Retinal pigment epithelial cell (primary cell): ENCODE data around the gene VCAN.

Experiments
- DNase-seq: peaks from one replicate; pipeline ENCODE4 v3.0.0-alpha.2; 2010; ENCODE audit warnings: low read depth
- H3K4me3 ChIP-seq: 2 replicates; pipeline ENCODE4 v1.5.1; 2011; ENCODE audit warnings: mild to moderate bottlenecking, low read length, control low read depth, moderate library complexity
- CTCF ChIP-seq: conservative IDR thresholded peaks from 2 replicates; pipeline ENCODE4 v1.5.1; 2011; ENCODE audit warnings: low read depth, low read length, control low read depth, inconsistent platforms

The VCAN gene

GRCh38 chr5:83494087-83494620 lies 22.6 kb downstream of the VCAN start:
- TF ChIP-seq CTCF, result no peak
- no peak overlapping the region for H3K4me3 ChIP-seq
- DNase-seq, result no peak

- TF ChIP-seq CTCF, result no peak
- no peak for DNase-seq
- H3K4me3 ChIP-seq, result no peak overlapping the region
Measured at GRCh38 chr5:83494666-83495065, 23.1 kb downstream of the VCAN start.

DNA sequence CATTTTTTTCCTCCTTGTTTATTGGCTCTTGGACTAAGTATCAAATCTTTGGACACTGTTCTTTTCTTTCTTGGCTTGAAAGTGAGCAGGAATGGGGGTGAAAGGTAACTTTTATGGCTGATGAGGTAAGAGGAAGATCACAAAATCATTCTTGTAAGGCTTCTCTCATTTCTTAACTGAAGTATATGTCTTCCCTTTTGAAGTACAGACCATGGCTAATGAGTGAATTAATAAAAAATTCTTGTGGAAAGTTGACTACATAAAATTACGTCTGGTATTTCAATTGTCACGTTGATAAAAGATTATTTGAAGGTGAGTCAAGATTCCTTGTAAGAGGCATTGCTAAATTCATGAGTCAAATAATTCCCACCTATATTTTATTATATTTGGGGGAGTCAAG lies 25.1 kb downstream of the VCAN start:
- H3K4me3 ChIP-seq, result no peak overlapping the region
- no peak for DNase-seq
- TF ChIP-seq CTCF, result no peak

GRCh38 chr5:83498585-83498984 lies 27.0 kb downstream of the VCAN start:
- no peak for TF ChIP-seq CTCF
- DNase-seq, result no peak
- H3K4me3 ChIP-seq, result no peak overlapping the region

DNA sequence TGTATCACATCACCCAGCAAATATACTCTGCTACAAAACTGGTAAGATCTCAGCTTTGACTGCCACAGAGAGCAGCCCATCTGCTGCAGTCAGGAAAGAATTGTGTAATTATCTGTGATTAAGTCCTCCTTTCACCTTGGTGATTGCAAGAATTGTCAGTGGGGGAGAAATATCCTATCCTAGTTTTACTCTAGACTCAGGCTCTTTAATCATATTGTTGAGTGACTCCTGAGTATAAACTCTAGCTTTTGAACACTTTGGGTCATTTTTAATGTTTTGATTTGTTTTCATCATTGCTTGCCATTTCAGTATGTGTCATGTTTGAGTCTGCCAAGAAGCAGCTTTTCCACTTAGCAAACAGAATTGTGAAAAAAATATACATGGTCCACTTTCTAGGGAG lies 32.1 kb downstream of the VCAN start:
- TF ChIP-seq CTCF, result no peak
- H3K4me3 ChIP-seq, result no peak overlapping the region
- no peak for DNase-seq

- no peak overlapping the region for H3K4me3 ChIP-seq
- no peak for DNase-seq
- TF ChIP-seq CTCF, result no peak
Measured at GRCh38 chr5:83507431-83507830, 35.9 kb downstream of the VCAN start.

DNA sequence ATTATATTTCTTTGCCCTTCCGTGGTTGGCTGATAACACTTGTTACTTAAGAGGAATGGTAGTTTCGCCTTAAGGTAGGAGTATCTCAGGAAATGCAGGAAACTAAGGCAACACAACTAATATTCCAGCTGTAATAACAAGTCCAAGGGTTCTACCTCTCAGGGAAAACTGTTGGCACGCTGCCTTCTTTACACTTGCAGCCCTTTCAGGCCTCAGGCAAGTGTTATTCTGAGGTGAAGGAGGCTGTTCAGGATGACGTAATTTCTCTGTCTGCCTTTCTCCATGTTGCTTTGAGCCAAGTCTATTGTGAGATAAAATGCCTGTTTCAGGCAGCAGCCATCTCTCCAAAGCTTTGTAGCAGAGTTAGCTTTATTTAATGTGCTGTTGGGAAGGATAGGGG lies 38.0 kb downstream of the VCAN start:
- no peak for DNase-seq
- TF ChIP-seq CTCF, result no peak
- H3K4me3 ChIP-seq, result no peak overlapping the region
